ENCODE results near the gene TPP1.

The TPP1 gene

GRCh38 chr11:6640036-6640984, 21.1 kb upstream of the TPP1 start:
- TF ChIP-seq, protein P1, sequence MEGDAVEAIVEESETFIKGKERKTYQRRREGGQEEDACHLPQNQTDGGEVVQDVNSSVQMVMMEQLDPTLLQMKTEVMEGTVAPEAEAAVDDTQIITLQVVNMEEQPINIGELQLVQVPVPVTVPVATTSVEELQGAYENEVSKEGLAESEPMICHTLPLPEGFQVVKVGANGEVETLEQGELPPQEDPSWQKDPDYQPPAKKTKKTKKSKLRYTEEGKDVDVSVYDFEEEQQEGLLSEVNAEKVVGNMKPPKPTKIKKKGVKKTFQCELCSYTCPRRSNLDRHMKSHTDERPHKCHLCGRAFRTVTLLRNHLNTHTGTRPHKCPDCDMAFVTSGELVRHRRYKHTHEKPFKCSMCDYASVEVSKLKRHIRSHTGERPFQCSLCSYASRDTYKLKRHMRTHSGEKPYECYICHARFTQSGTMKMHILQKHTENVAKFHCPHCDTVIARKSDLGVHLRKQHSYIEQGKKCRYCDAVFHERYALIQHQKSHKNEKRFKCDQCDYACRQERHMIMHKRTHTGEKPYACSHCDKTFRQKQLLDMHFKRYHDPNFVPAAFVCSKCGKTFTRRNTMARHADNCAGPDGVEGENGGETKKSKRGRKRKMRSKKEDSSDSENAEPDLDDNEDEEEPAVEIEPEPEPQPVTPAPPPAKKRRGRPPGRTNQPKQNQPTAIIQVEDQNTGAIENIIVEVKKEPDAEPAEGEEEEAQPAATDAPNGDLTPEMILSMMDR (IDR thresholded peaks at IDR 0.05; ENCODE audit: low read depth, low read length): no peak
- no peak for DNase-seq (ENCODE audit: extremely low read depth, low read depth)

- TF ChIP-seq, protein P1 (IDR thresholded peaks at IDR 0.05; ENCODE audit: low read depth, low read length): no peak
- DNase-seq (ENCODE audit: extremely low read depth, low read depth): no peak
Observed at GRCh38 chr11:6638429-6638828, 19.2 kb upstream of the TPP1 start.

GRCh38 chr11:6637871-6638270, 18.6 kb upstream of the TPP1 start:
- DNase-seq (ENCODE audit: extremely low read depth, low read depth): peak; percentile 76
- TF ChIP-seq, protein P1 (IDR thresholded peaks at IDR 0.05; ENCODE audit: low read depth, low read length): no peak

DNA sequence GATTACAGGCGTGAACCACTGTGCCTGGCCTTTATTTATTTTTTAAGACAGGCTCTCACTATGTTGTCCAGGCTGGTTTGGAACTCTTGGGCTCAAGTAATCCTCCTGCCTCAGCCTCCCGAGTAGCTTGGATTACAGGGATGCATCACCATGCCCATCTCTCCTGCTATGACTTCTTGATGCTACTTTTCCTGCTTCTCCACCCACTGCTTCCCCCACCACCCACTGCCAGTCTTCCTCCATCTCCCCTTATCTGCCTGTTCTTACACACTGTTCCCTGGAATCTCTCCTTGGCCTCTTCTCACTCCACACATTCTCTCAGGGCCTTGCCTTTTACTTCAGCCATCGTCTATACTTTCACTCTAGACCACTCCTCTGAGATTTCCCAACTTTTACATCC, 17.3 kb upstream of the TPP1 start:
- TF ChIP-seq, protein P1 (IDR thresholded peaks at IDR 0.05; ENCODE audit: low read depth, low read length): no peak
- DNase-seq (ENCODE audit: extremely low read depth, low read depth): no peak

GRCh38 chr11:6635082-6635932, 16.1 kb upstream of the TPP1 start:
- DNase-seq (ENCODE audit: extremely low read depth, low read depth): no peak
- TF ChIP-seq, protein P1 (IDR thresholded peaks at IDR 0.05; ENCODE audit: low read depth, low read length): no peak

DNA sequence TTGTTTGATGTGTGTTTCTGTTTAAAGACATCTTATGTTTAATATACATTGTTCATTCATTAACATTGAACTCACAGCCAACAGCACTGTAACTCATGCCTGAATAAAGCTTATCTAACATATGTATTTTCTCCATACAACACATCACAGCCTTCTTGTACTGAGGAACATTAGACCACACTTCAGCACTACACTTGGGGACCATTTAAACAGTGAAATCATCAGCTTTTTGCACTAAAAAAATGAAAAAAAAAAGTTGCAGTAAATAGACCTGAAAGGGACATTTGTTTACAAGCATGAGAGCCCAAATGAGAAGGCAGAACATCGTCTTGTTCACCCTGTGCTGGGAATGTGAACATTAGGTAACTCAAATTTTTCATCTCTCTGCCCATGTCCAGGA, 15.3 kb upstream of the TPP1 start:
- TF ChIP-seq, protein P1 (IDR thresholded peaks at IDR 0.05; ENCODE audit: low read depth, low read length): no peak
- DNase-seq (ENCODE audit: extremely low read depth, low read depth): no peak
